ENCODE data around the gene FAAP20. TPM values are rescaled to one million over a fixed set of nuclear protein-coding genes. Genes with fewer than 3 reads are reported as not detected.

The FAAP20 gene
- total and polyA plus RNA-seq, 9 of the 15 experiments (the other 6 are each of a cell fraction or from before 2014, with no cell fraction given), result 0.58 to 143 (median 9.9) TPM

- TF ChIP-seq NFIX (CRISPR knock-in tag; IDR thresholded peaks at IDR 0.05; ENCODE audit: low read depth) (no peak), ZBTB7A (IDR thresholded peaks at IDR 0.05; ENCODE audit: borderline replicate concordance, control insufficient read depth, low read depth, low read length) (peak; percentile 64; the same call in 1 of the 2 replicates), FOXP1 (CRISPR knock-in tag; IDR thresholded peaks at IDR 0.05) (no peak), TCF7 (IDR thresholded peaks at IDR 0.05; ENCODE audit: borderline replicate concordance) (no peak), ERF (CRISPR knock-in tag; IDR thresholded peaks at IDR 0.05) (no peak), CREM (IDR thresholded peaks at IDR 0.05; ENCODE audit: low read depth) (peak; percentile 59), RFX1 (IDR thresholded peaks at IDR 0.05) (no peak), ZZZ3 (IDR thresholded peaks at IDR 0.05) (no peak), MEIS2 (IDR thresholded peaks at IDR 0.05; ENCODE audit: partially characterized antibody) (peak; percentile 58), ZNF134 (CRISPR knock-in tag; conservative IDR thresholded peaks at IDR 0.05) (no peak), HNRNPK (IDR thresholded peaks at IDR 0.05; ENCODE audit: low read depth, low read length, poor library complexity, severe bottlenecking) (no peak), ZNF699 (CRISPR knock-in tag; IDR thresholded peaks at IDR 0.05; ENCODE audit: insufficient replicate concordance) (no peak), ZNF707 (CRISPR knock-in tag; conservative IDR thresholded peaks at IDR 0.05) (no peak), BRF1 (IDR thresholded peaks at IDR 0.05; ENCODE audit: borderline replicate concordance, extremely low read depth, insufficient read length) (no peak), NFXL1 (CRISPR knock-in tag; IDR thresholded peaks at IDR 0.05) (no peak), ZSCAN29 (IDR thresholded peaks at IDR 0.05) (peak; percentile 65; the same call in 1 of the 2 replicates), E2F3 (CRISPR knock-in tag; IDR thresholded peaks at IDR 0.05) (no peak), ZNF12 (CRISPR knock-in tag; IDR thresholded peaks at IDR 0.05) (peak; percentile 71; the same call in 1 of the 2 replicates), MITF (IDR thresholded peaks at IDR 0.05) (no peak), MLX (CRISPR knock-in tag; conservative IDR thresholded peaks at IDR 0.05) (no peak), ZNF740 (CRISPR knock-in tag; IDR thresholded peaks at IDR 0.05) (peak; percentile 72), ZNF740 (tag; IDR thresholded peaks at IDR 0.05) (no peak), ZNF41 (CRISPR knock-in tag; conservative IDR thresholded peaks at IDR 0.05) (no peak)
- TF ChIP-seq, protein P1, sequence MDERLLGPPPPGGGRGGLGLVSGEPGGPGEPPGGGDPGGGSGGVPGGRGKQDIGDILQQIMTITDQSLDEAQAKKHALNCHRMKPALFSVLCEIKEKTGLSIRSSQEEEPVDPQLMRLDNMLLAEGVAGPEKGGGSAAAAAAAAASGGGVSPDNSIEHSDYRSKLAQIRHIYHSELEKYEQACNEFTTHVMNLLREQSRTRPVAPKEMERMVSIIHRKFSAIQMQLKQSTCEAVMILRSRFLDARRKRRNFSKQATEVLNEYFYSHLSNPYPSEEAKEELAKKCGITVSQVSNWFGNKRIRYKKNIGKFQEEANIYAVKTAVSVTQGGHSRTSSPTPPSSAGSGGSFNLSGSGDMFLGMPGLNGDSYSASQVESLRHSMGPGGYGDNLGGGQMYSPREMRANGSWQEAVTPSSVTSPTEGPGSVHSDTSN (CRISPR knock-in tag; IDR thresholded peaks at IDR 0.05; ENCODE audit: low read depth), result no peak
- TF ChIP-seq, protein P1 (tag; conservative IDR thresholded peaks at IDR 0.05; ENCODE audit: low read depth), result 0 out of 2 replicates have a peak, but pooled peaks have one; percentile 22
Observed at GRCh38 chr1:2232916-2233438, 38.4 kb upstream of the FAAP20 start (continued).
